ENCODE measurements around the gene METTL25. TPM values are rescaled to one million over a fixed set of nuclear protein-coding genes. Genes with fewer than 3 reads are reported as not detected.

METTL25 gene
- total RNA-seq, 2 donors from 2014 or later = 16.3 to 20.6 TPM

- no peaks in the 10 kb centered on the region for H3K9me3 ChIP-seq
- no peaks in the 10 kb centered on the region for H3K27me3 ChIP-seq
- DNase-seq (ENCODE audit: low spot score) = no peak
- no peak overlapping the region for H3K27ac ChIP-seq
- no peaks in the 10 kb centered on the region for H3K36me3 ChIP-seq
- TF ChIP-seq CTCF (IDR thresholded peaks at IDR 0.05) = no peak
- H3K4me1 ChIP-seq = no peaks in the 10 kb centered on the region
- H3K4me3 ChIP-seq = no peak overlapping the region
Observed at GRCh38 chr12:82519510-82519909, 161.2 kb downstream of the METTL25 start.

- Histone ChIP-seq H3K9me3 (no peaks in the 10 kb centered on the region), H3K27me3 (no peaks in the 10 kb centered on the region), H3K27ac (no peak overlapping the region), H3K4me3 (no peak overlapping the region), H3K4me1 (no peaks in the 10 kb centered on the region), H3K36me3 (no peaks in the 10 kb centered on the region)
- DNase-seq (ENCODE audit: low spot score) = no peak
- TF ChIP-seq CTCF (IDR thresholded peaks at IDR 0.05) = no peak
Observed at GRCh38 chr12:82522285-82522684, 164.0 kb downstream of the METTL25 start.

GRCh38 chr12:82522762-82523161 lies 164.4 kb downstream of the METTL25 start:
- Histone ChIP-seq H3K4me1 (no peaks in the 10 kb centered on the region), H3K27ac (no peak overlapping the region), H3K27me3 (no peaks in the 10 kb centered on the region), H3K36me3 (no peaks in the 10 kb centered on the region), H3K4me3 (no peak overlapping the region), H3K9me3 (no peaks in the 10 kb centered on the region)
- DNase-seq (ENCODE audit: low spot score) = no peak
- no peak for TF ChIP-seq CTCF (IDR thresholded peaks at IDR 0.05)

GRCh38 chr12:82523996-82524395 lies 165.7 kb downstream of the METTL25 start:
- TF ChIP-seq CTCF (IDR thresholded peaks at IDR 0.05) = no peak
- Histone ChIP-seq H3K27ac (no peak overlapping the region), H3K27me3 (no peaks in the 10 kb centered on the region), H3K4me1 (no peaks in the 10 kb centered on the region), H3K9me3 (no peaks in the 10 kb centered on the region), H3K36me3 (no peaks in the 10 kb centered on the region), H3K4me3 (no peak overlapping the region)
- DNase-seq (ENCODE audit: low spot score) = no peak

- Histone ChIP-seq H3K36me3 (no peaks in the 10 kb centered on the region), H3K9me3 (no peaks in the 10 kb centered on the region), H3K4me3 (no peak overlapping the region), H3K27ac (no peak overlapping the region), H3K4me1 (no peaks in the 10 kb centered on the region), H3K27me3 (no peaks in the 10 kb centered on the region)
- TF ChIP-seq CTCF (IDR thresholded peaks at IDR 0.05) = no peak
- no peak for DNase-seq (ENCODE audit: low spot score)
Observed at GRCh38 chr12:82524641-82525040, 166.3 kb downstream of the METTL25 start.

- H3K4me1 ChIP-seq = no peaks in the 10 kb centered on the region
- no peaks in the 10 kb centered on the region for H3K9me3 ChIP-seq
- H3K27me3 ChIP-seq = no peaks in the 10 kb centered on the region
- no peak overlapping the region for H3K4me3 ChIP-seq
- DNase-seq (ENCODE audit: low spot score) = no peak
- no peak for TF ChIP-seq CTCF (IDR thresholded peaks at IDR 0.05)
- H3K27ac ChIP-seq = no peak overlapping the region
- no peaks in the 10 kb centered on the region for H3K36me3 ChIP-seq
Observed at GRCh38 chr12:82525616-82526015, 167.3 kb downstream of the METTL25 start.

Data from right atrium auricular region (tissue), 2 donors.